ENCODE results near the gene SIPA1.

The SIPA1 gene

DNA sequence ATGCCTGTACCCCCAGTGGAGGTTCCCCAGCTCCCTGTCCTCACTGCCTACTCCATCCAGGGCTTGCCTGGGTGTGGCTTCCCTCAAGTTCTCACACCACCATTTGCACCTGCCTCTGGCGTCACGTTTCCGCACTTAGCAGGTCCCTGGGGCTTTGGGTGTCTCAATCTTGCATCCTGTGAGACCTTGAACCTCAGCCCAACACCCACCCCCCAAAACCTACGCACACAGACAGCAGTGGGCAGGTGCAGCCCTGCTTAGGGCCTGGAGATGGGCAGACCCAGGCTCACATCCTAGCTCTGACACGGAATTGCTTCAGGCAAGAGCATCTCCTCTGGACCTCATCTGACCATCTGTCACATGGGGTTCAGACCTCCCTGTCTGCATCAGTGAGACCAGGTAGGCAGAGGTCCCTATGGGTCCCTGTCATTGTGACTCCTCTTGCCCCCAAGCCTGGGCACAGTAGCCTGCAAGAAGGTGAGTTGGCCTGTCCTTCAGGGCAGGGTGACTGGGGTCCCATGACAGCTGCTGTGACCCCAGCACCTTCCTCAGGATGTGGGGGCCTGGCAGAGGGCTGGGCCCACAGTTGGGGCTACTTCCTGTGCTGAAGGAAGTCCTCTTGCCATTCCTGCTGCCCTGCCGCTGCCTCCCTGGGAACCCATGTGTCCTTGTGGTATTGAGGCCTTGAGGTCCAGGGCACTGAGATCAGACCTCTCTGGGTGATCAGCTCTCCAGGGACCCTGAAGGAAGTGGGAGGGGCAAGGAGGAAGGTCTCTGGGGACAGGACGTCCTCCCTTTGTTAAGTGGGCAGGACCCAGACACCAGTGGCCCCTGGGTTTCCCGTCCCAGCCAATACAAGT, 2.0 kb downstream of the SIPA1 start:
- Histone ChIP-seq H3K4me1 (ENCODE audit: insufficient read depth, poor library complexity, severe bottlenecking) (no peaks in the 10 kb centered on the region), H3K4me3 (ENCODE audit: severe bottlenecking) (no peak overlapping the region), H3K9me3 (ENCODE audit: severe bottlenecking) (no peaks in the 10 kb centered on the region), H3K27me3 (ENCODE audit: insufficient read depth, poor library complexity, severe bottlenecking) (no peaks in the 10 kb centered on the region), H3K36me3 (ENCODE audit: low read depth) (peaks cover 19% of the 10 kb centered on the region), H3K27ac (ENCODE audit: poor library complexity, severe bottlenecking) (no peak overlapping the region)
- TF ChIP-seq, protein P1, sequence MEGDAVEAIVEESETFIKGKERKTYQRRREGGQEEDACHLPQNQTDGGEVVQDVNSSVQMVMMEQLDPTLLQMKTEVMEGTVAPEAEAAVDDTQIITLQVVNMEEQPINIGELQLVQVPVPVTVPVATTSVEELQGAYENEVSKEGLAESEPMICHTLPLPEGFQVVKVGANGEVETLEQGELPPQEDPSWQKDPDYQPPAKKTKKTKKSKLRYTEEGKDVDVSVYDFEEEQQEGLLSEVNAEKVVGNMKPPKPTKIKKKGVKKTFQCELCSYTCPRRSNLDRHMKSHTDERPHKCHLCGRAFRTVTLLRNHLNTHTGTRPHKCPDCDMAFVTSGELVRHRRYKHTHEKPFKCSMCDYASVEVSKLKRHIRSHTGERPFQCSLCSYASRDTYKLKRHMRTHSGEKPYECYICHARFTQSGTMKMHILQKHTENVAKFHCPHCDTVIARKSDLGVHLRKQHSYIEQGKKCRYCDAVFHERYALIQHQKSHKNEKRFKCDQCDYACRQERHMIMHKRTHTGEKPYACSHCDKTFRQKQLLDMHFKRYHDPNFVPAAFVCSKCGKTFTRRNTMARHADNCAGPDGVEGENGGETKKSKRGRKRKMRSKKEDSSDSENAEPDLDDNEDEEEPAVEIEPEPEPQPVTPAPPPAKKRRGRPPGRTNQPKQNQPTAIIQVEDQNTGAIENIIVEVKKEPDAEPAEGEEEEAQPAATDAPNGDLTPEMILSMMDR (IDR thresholded peaks at IDR 0.05; ENCODE audit: poor library complexity, severe bottlenecking) = no peak
- DNase-seq (ENCODE audit: low spot score) (no peak), ATAC-seq (ENCODE audit: low read depth) (no peak)

- peaks cover 14% of the 10 kb centered on the region for H3K36me3 ChIP-seq (ENCODE audit: low read depth)
- TF ChIP-seq, protein P1 (IDR thresholded peaks at IDR 0.05; ENCODE audit: poor library complexity, severe bottlenecking) = no peak
- H3K9me3 ChIP-seq (ENCODE audit: severe bottlenecking) = no peaks in the 10 kb centered on the region
- no peaks in the 10 kb centered on the region for H3K4me1 ChIP-seq (ENCODE audit: insufficient read depth, poor library complexity, severe bottlenecking)
- no peak for ATAC-seq (ENCODE audit: low read depth)
- no peak overlapping the region for H3K4me3 ChIP-seq (ENCODE audit: severe bottlenecking)
- H3K27ac ChIP-seq (ENCODE audit: poor library complexity, severe bottlenecking) = no peak overlapping the region
- DNase-seq (ENCODE audit: low spot score) = no peak
- H3K27me3 ChIP-seq (ENCODE audit: insufficient read depth, poor library complexity, severe bottlenecking) = no peaks in the 10 kb centered on the region
Measured at GRCh38 chr11:65640483-65641296, 2.8 kb downstream of the SIPA1 start.

DNA sequence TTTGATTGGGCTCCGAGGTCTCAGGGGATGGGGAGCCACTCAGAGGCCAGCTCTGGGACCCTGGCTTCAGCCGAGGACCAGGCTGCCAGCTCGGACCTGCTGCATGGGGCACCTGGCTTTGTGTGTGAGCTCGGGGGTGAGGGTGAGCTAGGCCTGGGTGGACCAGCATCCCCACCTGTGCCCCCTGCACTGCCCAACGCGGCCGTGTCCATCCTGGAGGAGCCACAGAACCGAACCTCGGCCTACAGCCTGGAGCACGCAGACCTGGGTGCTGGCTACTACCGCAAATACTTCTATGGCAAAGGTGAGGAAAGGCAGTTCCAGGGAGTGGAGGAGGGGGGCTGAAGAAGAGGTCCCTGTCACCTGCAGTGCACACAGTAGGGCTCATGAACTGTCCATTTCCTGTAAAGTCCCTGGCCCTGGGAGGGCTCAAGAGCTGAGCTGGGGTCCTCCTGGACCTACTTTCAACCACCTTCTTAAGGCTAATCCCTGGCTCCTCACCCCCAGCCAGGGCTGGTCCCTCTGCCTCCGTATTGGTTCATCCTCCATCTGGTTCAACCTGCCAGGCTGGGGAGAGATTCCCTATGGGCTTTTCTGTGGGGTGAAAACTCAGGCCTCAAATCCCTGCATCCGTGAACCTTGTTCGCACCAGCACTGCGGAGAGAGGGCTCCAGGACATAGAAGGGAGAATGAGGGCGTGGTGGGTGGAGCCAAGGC, 3.6 kb downstream of the SIPA1 start:
- ATAC-seq (ENCODE audit: low read depth) (no peak), DNase-seq (ENCODE audit: low spot score) (no peak)
- Histone ChIP-seq H3K9me3 (ENCODE audit: severe bottlenecking) (no peaks in the 10 kb centered on the region), H3K4me3 (ENCODE audit: severe bottlenecking) (no peak overlapping the region), H3K27ac (ENCODE audit: poor library complexity, severe bottlenecking) (no peak overlapping the region), H3K36me3 (ENCODE audit: low read depth) (peaks cover 6% of the 10 kb centered on the region), H3K4me1 (ENCODE audit: insufficient read depth, poor library complexity, severe bottlenecking) (no peaks in the 10 kb centered on the region), H3K27me3 (ENCODE audit: insufficient read depth, poor library complexity, severe bottlenecking) (no peaks in the 10 kb centered on the region)
- TF ChIP-seq, protein P1 (IDR thresholded peaks at IDR 0.05; ENCODE audit: poor library complexity, severe bottlenecking) = no peak

GRCh38 chr11:65642014-65642671, 4.2 kb downstream of the SIPA1 start:
- no peak for ATAC-seq (ENCODE audit: low read depth)
- H3K4me3 ChIP-seq (ENCODE audit: severe bottlenecking) = no peak overlapping the region
- H3K36me3 ChIP-seq (ENCODE audit: low read depth) = no peaks in the 10 kb centered on the region
- no peaks in the 10 kb centered on the region for H3K4me1 ChIP-seq (ENCODE audit: insufficient read depth, poor library complexity, severe bottlenecking)
- TF ChIP-seq, protein P1 (IDR thresholded peaks at IDR 0.05; ENCODE audit: poor library complexity, severe bottlenecking) = no peak
- H3K27me3 ChIP-seq (ENCODE audit: insufficient read depth, poor library complexity, severe bottlenecking) = no peaks in the 10 kb centered on the region
- DNase-seq (ENCODE audit: low spot score) = no peak
- no peak overlapping the region for H3K27ac ChIP-seq (ENCODE audit: poor library complexity, severe bottlenecking)
- no peaks in the 10 kb centered on the region for H3K9me3 ChIP-seq (ENCODE audit: severe bottlenecking)

Measured in RWPE2 (cell line).